IMR-90 (cell line): ENCODE results near the gene PP2D1. TPM values are rescaled to one million over a fixed set of nuclear protein-coding genes. Genes with fewer than 3 reads are reported as not detected.

Experiments used
- ATAC-seq: fragments of 200-7000 bp; cut with Tn5 transposase; 2 replicates; pipeline ENCODE4 v1.9.1; 2020; ENCODE audit warnings: low read depth, mild to moderate bottlenecking, moderate library complexity
- BruUV-seq: library from RNA; stranded (reverse); fragments of 400-500 nt; replicated peaks from 2 replicates; lab custom pipeline; 2021; lab: Mats Ljungman, UMichigan
- CTCF ChIA-PET: fragments of 300-600 bp; formaldehyde crosslinking; extraction: SDS; loops from one replicate; lab custom pipeline; 2021; ENCODE audit warnings: antibody characterized with exemption; lab: Yijun Ruan, JAX
- POLR2A ChIA-PET: fragments of 300-600 bp; sonication (Branson Sonifier 250); formaldehyde crosslinking; loops from one replicate; lab custom pipeline; 2022; ENCODE audit warnings: antibody characterized with exemption; ENCODE audit not compliant: unreplicated experiment; lab: Charles Lee
- DNase-seq: peaks from one replicate; pipeline ENCODE4 v3.0.0; 2013
- H2AFZ ChIP-seq: replicated peaks from 2 replicates; pipeline ENCODE3; 2013; ENCODE audit warnings: low read length, mild to moderate bottlenecking; ENCODE audit not compliant: poor library complexity
- H2AK5ac ChIP-seq: 2 replicates; pipeline ENCODE4 v1.6.1; 2013; ENCODE audit warnings: low read depth, low read length, inconsistent platforms
- H2AK9ac ChIP-seq: replicated peaks from 2 replicates; pipeline ENCODE3; 2013; ENCODE audit warnings: mild to moderate bottlenecking, low read depth, low read length, moderate library complexity; ENCODE audit not compliant: poor library complexity
- H2BK120ac ChIP-seq: 2 replicates; pipeline ENCODE4 v1.6.1; 2013; ENCODE audit warnings: low read depth, low read length, inconsistent platforms
- H2BK15ac ChIP-seq: 3 replicates; pipeline ENCODE4 v1.6.1; 2013; ENCODE audit warnings: low read depth, low read length, inconsistent platforms
- H2BK20ac ChIP-seq: 2 replicates; pipeline ENCODE4 v1.6.1; 2013; ENCODE audit warnings: low read depth, mild to moderate bottlenecking, inconsistent platforms, low read length, moderate library complexity
- H2BK5ac ChIP-seq: 2 replicates; pipeline ENCODE4 v1.6.1; 2013; ENCODE audit warnings: mild to moderate bottlenecking, low read depth, low read length, inconsistent platforms; ENCODE audit not compliant: poor library complexity, severe bottlenecking
- H3K14ac ChIP-seq: replicated peaks from 2 replicates; pipeline ENCODE4 v1.6.1; 2013; ENCODE audit warnings: low read depth, low read length, inconsistent platforms
- H3K18ac ChIP-seq: 2 replicates; pipeline ENCODE4 v1.6.1; 2013; ENCODE audit warnings: low read depth, low read length, control low read depth
- H3K23ac ChIP-seq: 2 replicates; pipeline ENCODE4 v1.6.1; 2013; ENCODE audit warnings: low read depth, low read length, inconsistent platforms
- H3K27ac ChIP-seq: 2 replicates; pipeline ENCODE4 v1.5.1; 2013; ENCODE audit warnings: mild to moderate bottlenecking, control low read depth, low read length; ENCODE audit not compliant: insufficient read depth
- H3K27me3 ChIP-seq: 2 replicates; pipeline ENCODE4 v1.6.1; 2013; ENCODE audit warnings: low read length; ENCODE audit not compliant: control insufficient read depth, insufficient read depth
- H3K36me3 ChIP-seq: 2 replicates; pipeline ENCODE4 v1.6.1; 2013; ENCODE audit warnings: low read length, mixed read lengths; ENCODE audit not compliant: control insufficient read depth, insufficient read depth
- H3K4ac ChIP-seq: 2 replicates; pipeline ENCODE4 v1.6.1; 2013; ENCODE audit warnings: low read depth, low read length, inconsistent platforms
- H3K4me1 ChIP-seq: 2 replicates; pipeline ENCODE4 v1.6.1; 2013; ENCODE audit warnings: low read length, mixed read lengths; ENCODE audit not compliant: control insufficient read depth, insufficient read depth
- H3K4me2 ChIP-seq: 2 replicates; pipeline ENCODE4 v1.6.1; 2013; ENCODE audit warnings: low read depth, mild to moderate bottlenecking, control low read depth, low read length, moderate library complexity
- H3K4me3 ChIP-seq: 2 replicates; pipeline ENCODE4 v1.5.1; 2013; ENCODE audit warnings: low read depth, mild to moderate bottlenecking, control low read depth, low read length, moderate library complexity; ENCODE audit not compliant: insufficient read depth
- H3K56ac ChIP-seq: 2 replicates; pipeline ENCODE4 v1.6.1; 2013; ENCODE audit warnings: low read length, inconsistent platforms; ENCODE audit not compliant: insufficient read depth; ENCODE audit errors: extremely low read depth
- H3K79me1 ChIP-seq, 2 experiments: 2 replicates each; pipeline ENCODE4 v1.6.1; 2013; ENCODE audit warnings: low read length in 2 of 2, inconsistent platforms in 1 of 2, low read depth in 1 of 2
- H3K9ac ChIP-seq: 2 replicates; pipeline ENCODE4 v1.6.1; 2013; ENCODE audit warnings: low read depth, low read length, control low read depth
- H3K9me1 ChIP-seq: 2 replicates; pipeline ENCODE4 v1.6.1; 2013; ENCODE audit warnings: low read length, inconsistent platforms; ENCODE audit not compliant: insufficient read depth
- H3K9me3 ChIP-seq: 2 replicates; pipeline ENCODE4 v1.6.1; 2013; ENCODE audit warnings: low read length; ENCODE audit not compliant: control insufficient read depth, insufficient read depth
- H4K20me1 ChIP-seq: 2 replicates; pipeline ENCODE4 v1.6.1; 2013; ENCODE audit warnings: low read length, inconsistent platforms; ENCODE audit not compliant: insufficient read depth
- H4K5ac ChIP-seq: 2 replicates; pipeline ENCODE4 v1.6.1; 2013; ENCODE audit warnings: mild to moderate bottlenecking, low read depth, low read length, control low read depth
- H4K8ac ChIP-seq, 2 experiments: 2 replicates each; pipeline ENCODE4 v1.6.1; 2013; ENCODE audit warnings: low read depth in 2 of 2, low read length in 2 of 2, control low read depth in 1 of 2, inconsistent platforms in 1 of 2
- H4K91ac ChIP-seq: 2 replicates; pipeline ENCODE4 v1.6.1; 2013; ENCODE audit warnings: low read depth, low read length, inconsistent platforms; ENCODE audit not compliant: insufficient read depth
- MXI1 ChIP-seq: IDR thresholded peaks from 2 replicates; pipeline ENCODE4 v1.6.1; 2012; ENCODE audit warnings: low read depth, mild to moderate bottlenecking, low read length, moderate library complexity, borderline replicate concordance
- NFE2L2 ChIP-seq: fragments of 150-350 bp; IDR thresholded peaks from 2 replicates; pipeline ENCODE4 v1.6.1; 2016; ENCODE audit warnings: low read depth, mild to moderate bottlenecking, low read length
- RAD21 ChIP-seq: IDR thresholded peaks from 2 replicates; pipeline ENCODE4 v1.6.1; 2012; ENCODE audit warnings: low read length, improper control_type of control experiment
- WGBS, 2 experiments: methylation state at CpG; one replicate each; pipeline versions ENCODE4 v1.1.5 to v1.1.7; 2013; ENCODE audit warnings: missing lambda C conversion rate in 2 of 2; ENCODE audit not compliant: insufficient read length in 1 of 2; ENCODE audit errors: extremely low coverage in 2 of 2; 5-methylcytosine and 5-hydroxymethylcytosine counted together
- dilution Hi-C: fragments of 300-500 bp; cut with HindIII; formaldehyde crosslinking; loops from one replicate; pipeline ENCODE4 v1.14.3; 2018; ENCODE audit warnings: low sequenced_read_pairs; ENCODE audit not compliant: unreplicated experiment
- in situ Hi-C: fragments of 300-500 bp; cut with MboI; formaldehyde crosslinking; loops from 3 replicates; pipeline ENCODE4 v1.14.3; 2019; ENCODE audit warnings: low sequenced_read_pairs, inconsistent platforms, mixed read lengths
- intact Hi-C: fragments of 100-400 bp; cut with micrococcal nuclease; formaldehyde crosslinking; loops from 2 replicates; pipeline ENCODE4 v1.10.0; 2022
- polyA plus RNA-seq, 3 experiments: library from polyadenylated mRNA; depleted of rRNA; stranded (reverse); fragments of >200 nt; gene quantifications; 2 replicates each; pipeline ENCODE4 v1.2.3, GENCODE V29; 2012; ENCODE audit warnings: low replicate concordance in 1 of 3
- total RNA-seq: library from RNA; depleted of rRNA; stranded (reverse); fragments of >200 nt; gene quantifications from 2 replicates; pipeline ENCODE4 v1.2.3, GENCODE V29; 2012
- TF ChIP-seq, protein P1 (sequence below): fragments of 150-350 bp; IDR thresholded peaks from 2 replicates; pipeline ENCODE4 v1.6.1; 2017; ENCODE audit warnings: mild to moderate bottlenecking, antibody characterized with exemption, low read length, low read depth

Gene PP2D1
- total and polyA plus RNA-seq, 2 of the 4 experiments (the other 2 are of a cell fraction): not detected

DNA sequence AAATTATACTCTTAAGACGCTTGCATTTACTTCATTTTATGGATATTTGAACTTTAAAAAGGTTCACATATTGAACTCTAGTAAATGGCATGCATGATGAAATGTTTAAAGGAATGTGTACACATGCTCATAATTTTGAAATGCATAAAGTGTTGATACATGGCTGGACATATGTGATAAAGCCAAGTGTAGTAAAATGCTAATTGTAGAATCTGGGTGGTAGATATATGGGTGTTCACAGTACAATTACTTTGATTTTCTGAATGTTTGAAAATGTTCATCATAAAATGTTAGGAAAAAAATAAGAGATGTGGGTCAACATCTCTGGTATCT is 73.8 kb downstream of the PP2D1 start:
- no peak overlapping the region for H2AFZ ChIP-seq
- ATAC-seq (no peak), DNase-seq (no peak)
- TF ChIP-seq MXI1: no peak
- TF ChIP-seq RAD21: no peak
- no peak for TF ChIP-seq NFE2L2
- TF ChIP-seq, protein P1, sequence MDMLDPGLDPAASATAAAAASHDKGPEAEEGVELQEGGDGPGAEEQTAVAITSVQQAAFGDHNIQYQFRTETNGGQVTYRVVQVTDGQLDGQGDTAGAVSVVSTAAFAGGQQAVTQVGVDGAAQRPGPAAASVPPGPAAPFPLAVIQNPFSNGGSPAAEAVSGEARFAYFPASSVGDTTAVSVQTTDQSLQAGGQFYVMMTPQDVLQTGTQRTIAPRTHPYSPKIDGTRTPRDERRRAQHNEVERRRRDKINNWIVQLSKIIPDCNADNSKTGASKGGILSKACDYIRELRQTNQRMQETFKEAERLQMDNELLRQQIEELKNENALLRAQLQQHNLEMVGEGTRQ: no peak
- ChIA-PET CTCF (interaction anchor here (0.6 kb wide), 1 partner anchor 387 kb away, joined by 5 read pairs; no protein-coding TSS in a partner anchor), POLR2A (no interaction called here)
- H4K91ac ChIP-seq: no peak overlapping the region
- no peaks in the 10 kb centered on the region for H3K79me1 ChIP-seq
- no peak overlapping the region for H2AK5ac ChIP-seq
- no TSS peak for BruUV-seq
- no peak overlapping the region for H3K4ac ChIP-seq
- H3K18ac ChIP-seq: no peak overlapping the region
- no peak overlapping the region for H3K27ac ChIP-seq
- no peak overlapping the region for H2BK20ac ChIP-seq
- H2BK5ac ChIP-seq: no peak overlapping the region
- no peak overlapping the region for H3K56ac ChIP-seq
- WGBS, 2 experiments: no CpG with 5 or more reads among the region's 1 CpG
- H3K14ac ChIP-seq: no peak overlapping the region
- H2AK9ac ChIP-seq: no peak overlapping the region
- H2BK120ac ChIP-seq: no peak overlapping the region
- in situ Hi-C loops (no loop called here), intact Hi-C loops (no loop called here), dilution Hi-C loops (no loop called here)
- H4K20me1 ChIP-seq: no peaks in the 10 kb centered on the region
- no peak overlapping the region for H4K5ac ChIP-seq
- no peak overlapping the region for H3K9ac ChIP-seq
- H3K23ac ChIP-seq: no peak overlapping the region
- H3K4me2 ChIP-seq: no peak overlapping the region
- no peaks in the 10 kb centered on the region; the same call in 1 of the 2 replicates for H3K4me1 ChIP-seq
- no peak overlapping the region for H4K8ac ChIP-seq
- H3K9me1 ChIP-seq: no peaks in the 10 kb centered on the region
- no peaks in the 10 kb centered on the region for H3K36me3 ChIP-seq
- H2BK15ac ChIP-seq: no peak overlapping the region
- no peaks in the 10 kb centered on the region for H3K27me3 ChIP-seq
- H3K4me3 ChIP-seq: no peak overlapping the region
- H3K9me3 ChIP-seq: no peaks in the 10 kb centered on the region
